Mucosa of descending colon (tissue), 3 donors: ENCODE data around the gene ERGIC1. TPM values are rescaled to one million over a fixed set of nuclear protein-coding genes. Genes with fewer than 3 reads are reported as not detected.

Experiments used
- ATAC-seq: fragments of 200-7000 bp; cut with Tn5 transposase; one replicate; pipeline ENCODE4 v1.9.1; 2020; ENCODE audit warnings: mild to moderate bottlenecking, moderate library complexity
- DNase-seq, 3 donors: peaks; one replicate each; pipeline ENCODE4 v3.0.0-alpha.2; 2020
- H3K36me3 ChIP-seq: fragments of 200-600 bp; one replicate; pipeline ENCODE4 v1.8.0; 2021; ENCODE audit warnings: low read depth, mild to moderate bottlenecking
- H3K4me1 ChIP-seq: fragments of 200-600 bp; one replicate; pipeline ENCODE4 v1.8.0; 2021; ENCODE audit warnings: low read depth, mild to moderate bottlenecking
- H3K4me3 ChIP-seq: fragments of 200-600 bp; one replicate; pipeline ENCODE4 v1.8.0; 2021; ENCODE audit warnings: mild to moderate bottlenecking
- H3K9me3 ChIP-seq: fragments of 200-600 bp; one replicate; pipeline ENCODE4 v1.8.0; 2021; ENCODE audit warnings: mild to moderate bottlenecking
- CTCF ChIP-seq: fragments of 200-600 bp; IDR thresholded peaks from one replicate; pipeline ENCODE4 v1.8.0; 2022; ENCODE audit warnings: antibody characterized with exemption, mild to moderate bottlenecking
- intact Hi-C, 2 donors: fragments of 100-400 bp; cut with DNase I in 1 of 2; cut with micrococcal nuclease in 1 of 2; formaldehyde crosslinking; loops; one replicate each; pipeline versions ENCODE4 v1.11.0 to v1.11.1; 2022; cut with DNase I, micrococcal nuclease
- total RNA-seq, 3 donors: library from RNA; stranded (reverse); fragmentation: NEBNext Ultra II Directional in 2 of 3; extraction: Animal tissue kit (Norgen Biotek cat#: 25700) in 2 of 3; gene quantifications; one replicate each; pipeline versions ENCODE4 v1.2.1 to v1.2.4, GENCODE V29; 2021 to 2023
- donor health status: DM: no; HTN: no; CAD: no; lungs with moderate emphysema.
- donor health status: DM: no; HTN: no; CAD: no.
- donor health status: DM: no; HTN: yes; CAD: no.

The ERGIC1 gene
- total RNA-seq, 3 donors from 2014 or later, result 153 to 222 (median 199) TPM

GRCh38 chr5:172793577-172794488 lies 40.2 kb upstream of the ERGIC1 start:
- DNase-seq (no peak), ATAC-seq (no peak)
- intact Hi-C loops, result no loop called here
- H3K4me3 ChIP-seq, result no peak overlapping the region
- no peaks in the 10 kb centered on the region for H3K36me3 ChIP-seq
- no peak for TF ChIP-seq CTCF
- peaks cover 12% of the 10 kb centered on the region for H3K4me1 ChIP-seq
- H3K9me3 ChIP-seq, result no peaks in the 10 kb centered on the region

DNA sequence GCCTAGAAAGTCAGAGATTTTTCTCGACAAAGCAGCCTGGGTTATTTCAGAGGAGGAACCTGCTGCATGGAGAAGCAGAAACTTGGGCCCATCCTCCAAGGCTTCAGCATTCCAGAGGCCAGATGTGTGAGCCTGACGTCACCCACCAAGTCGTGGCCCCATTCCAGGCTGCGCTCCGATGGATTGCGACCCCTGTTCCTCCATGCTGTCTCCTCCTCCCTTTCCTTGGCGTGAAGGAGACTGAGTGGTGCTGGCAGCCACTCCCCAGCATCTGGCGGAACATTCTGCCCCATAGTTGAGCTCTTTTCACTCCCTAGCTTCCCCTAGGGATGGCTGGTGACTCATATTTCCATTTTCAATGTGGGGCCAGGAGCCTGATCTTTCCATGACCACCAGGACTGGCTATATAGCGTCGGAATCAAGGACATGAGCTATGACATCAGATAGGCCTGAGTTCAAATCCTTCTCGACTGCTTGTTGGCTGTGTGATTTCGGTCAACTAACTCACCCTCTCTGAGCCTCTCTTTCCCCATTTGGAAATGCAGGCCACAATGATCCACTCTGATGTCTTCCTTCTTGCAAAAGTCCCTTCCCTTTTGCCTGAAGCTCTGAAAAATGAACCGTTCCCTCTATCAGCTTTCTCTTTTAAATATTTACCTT lies 38.6 kb upstream of the ERGIC1 start:
- no peaks in the 10 kb centered on the region for H3K36me3 ChIP-seq
- peak; percentile 54 for ATAC-seq
- H3K9me3 ChIP-seq, result no peaks in the 10 kb centered on the region
- H3K4me1 ChIP-seq, result no peaks in the 10 kb centered on the region
- intact Hi-C loops, result no loop called here
- H3K4me3 ChIP-seq, result no peak overlapping the region
- no peak for TF ChIP-seq CTCF
- DNase-seq, result peak; percentile 66 to 86 (median 75)

- intact Hi-C loops, result no loop called here
- H3K4me1 ChIP-seq, result no peaks in the 10 kb centered on the region
- no peaks in the 10 kb centered on the region for H3K36me3 ChIP-seq
- no peak for TF ChIP-seq CTCF
- DNase-seq (no peak), ATAC-seq (no peak)
- H3K9me3 ChIP-seq, result no peaks in the 10 kb centered on the region
- no peak overlapping the region for H3K4me3 ChIP-seq
These were observed 37.7 kb upstream of the ERGIC1 start for GRCh38 chr5:172796306-172796705.

- Histone ChIP-seq H3K4me3 (no peak overlapping the region), H3K36me3 (no peaks in the 10 kb centered on the region), H3K4me1 (no peaks in the 10 kb centered on the region), H3K9me3 (no peaks in the 10 kb centered on the region)
- TF ChIP-seq CTCF, result no peak
- ATAC-seq, result no peak
- no peak for DNase-seq
- intact Hi-C loops, result no loop called here
These were observed 36.3 kb upstream of the ERGIC1 start for GRCh38 chr5:172797771-172798191.

GRCh38 chr5:172798422-172799215 lies 35.4 kb upstream of the ERGIC1 start:
- ATAC-seq (peak; percentile 51), DNase-seq (no peak)
- Histone ChIP-seq H3K4me3 (no peak overlapping the region), H3K4me1 (no peaks in the 10 kb centered on the region), H3K9me3 (no peaks in the 10 kb centered on the region), H3K36me3 (no peaks in the 10 kb centered on the region)
- TF ChIP-seq CTCF, result no peak
- intact Hi-C loops, result no loop called here
